GM18951 (cell line): ENCODE data around the gene PLEKHA7.

ENCODE experiments used
- POLR2A ChIP-seq: IDR thresholded peaks from 4 replicates; pipeline ENCODE4 v1.6.1; 2011; ENCODE audit warnings: mild to moderate bottlenecking; ENCODE audit not compliant: insufficient read length, insufficient read depth; ENCODE audit errors: extremely low read depth
- in situ Hi-C: fragments of 300-500 bp; cut with MboI; formaldehyde crosslinking; loops from one replicate; pipeline ENCODE4 v1.12.0; 2022; ENCODE audit warnings: low sequenced_read_pairs, mixed read lengths, inconsistent platforms; ENCODE audit not compliant: unreplicated experiment

PLEKHA7 gene

DNA sequence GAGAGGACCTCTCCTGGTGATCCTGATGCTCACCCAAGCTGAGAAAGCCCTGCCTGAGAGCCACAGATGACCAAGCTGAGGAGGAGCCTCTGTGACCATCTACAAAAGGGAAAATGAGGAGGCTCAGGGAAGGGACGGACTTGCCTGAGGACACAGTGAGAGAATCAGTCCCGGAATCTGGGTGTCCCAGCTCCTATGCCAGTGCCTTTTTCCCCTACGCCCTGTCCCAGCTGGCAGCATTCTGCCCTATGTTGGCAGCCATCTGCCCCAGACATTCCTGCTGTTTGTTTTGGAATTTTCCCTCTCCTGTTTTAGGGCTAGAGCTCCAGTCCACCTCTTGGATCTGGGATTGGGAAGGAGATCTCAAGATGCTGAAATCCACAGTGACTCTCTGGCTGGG is 221.2 kb downstream of the PLEKHA7 start:
- in situ Hi-C loops, result no loop called here
- TF ChIP-seq POLR2A, result no peak

DNA sequence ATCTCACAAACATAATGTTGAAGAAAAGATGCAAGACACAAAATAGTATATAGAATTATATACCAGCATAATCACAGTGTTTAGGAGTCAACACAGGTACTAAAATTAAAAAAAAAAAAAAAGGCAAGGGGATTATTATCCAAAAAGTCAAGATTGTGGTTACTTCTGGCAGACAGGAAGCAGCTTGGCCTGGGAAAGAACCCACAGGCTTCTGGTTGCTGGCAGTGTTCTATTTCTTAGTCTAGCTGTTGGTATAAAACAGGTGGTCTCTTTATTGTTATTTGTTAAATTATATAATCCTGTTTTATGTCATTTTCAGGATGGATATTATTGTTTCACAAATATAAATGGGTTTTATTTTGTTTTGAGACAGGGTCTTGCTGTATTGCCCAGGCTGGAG is 221.8 kb downstream of the PLEKHA7 start:
- in situ Hi-C loops, result no loop called here

DNA sequence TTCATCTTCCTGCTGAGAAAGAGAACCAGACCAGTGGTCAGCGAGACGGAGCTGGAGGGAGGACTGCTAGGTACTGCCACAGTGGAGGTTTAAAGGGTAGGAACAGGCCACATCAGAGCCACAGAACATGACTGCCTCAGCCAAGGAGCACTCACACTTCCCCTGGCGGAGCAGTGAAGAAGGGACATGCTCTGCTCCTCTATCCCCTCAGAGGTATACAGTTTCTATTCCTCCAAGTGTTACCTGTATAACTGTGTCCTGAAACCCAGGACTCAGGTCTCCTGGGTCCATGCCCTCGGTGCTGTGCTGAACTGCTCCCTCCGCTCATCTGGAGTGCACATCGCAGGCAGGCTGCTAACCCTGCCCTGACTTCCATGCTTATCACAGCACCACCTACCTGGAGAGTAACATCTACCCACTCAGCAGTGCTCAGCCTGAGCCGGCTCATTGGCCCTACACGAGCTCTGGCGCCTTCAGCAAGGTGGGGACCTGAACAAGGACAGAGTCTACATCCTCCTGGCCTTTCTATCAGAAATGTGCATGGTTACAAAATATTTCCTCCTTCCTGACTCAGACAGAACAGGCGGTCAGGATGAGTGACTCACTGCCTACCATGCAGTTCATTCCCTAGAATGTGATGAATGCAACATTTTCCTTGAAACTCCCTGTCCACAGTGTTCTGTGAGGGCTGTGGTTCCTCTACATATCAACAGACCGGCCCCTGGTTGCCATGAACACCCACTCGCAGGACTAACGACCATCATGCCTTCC is 222.8 kb downstream of the PLEKHA7 start:
- TF ChIP-seq POLR2A, result no peak
- in situ Hi-C loops, result no loop called here

More for the DNA sequence above, 221.8 kb downstream of the PLEKHA7 start:
- TF ChIP-seq POLR2A, result no peak

DNA sequence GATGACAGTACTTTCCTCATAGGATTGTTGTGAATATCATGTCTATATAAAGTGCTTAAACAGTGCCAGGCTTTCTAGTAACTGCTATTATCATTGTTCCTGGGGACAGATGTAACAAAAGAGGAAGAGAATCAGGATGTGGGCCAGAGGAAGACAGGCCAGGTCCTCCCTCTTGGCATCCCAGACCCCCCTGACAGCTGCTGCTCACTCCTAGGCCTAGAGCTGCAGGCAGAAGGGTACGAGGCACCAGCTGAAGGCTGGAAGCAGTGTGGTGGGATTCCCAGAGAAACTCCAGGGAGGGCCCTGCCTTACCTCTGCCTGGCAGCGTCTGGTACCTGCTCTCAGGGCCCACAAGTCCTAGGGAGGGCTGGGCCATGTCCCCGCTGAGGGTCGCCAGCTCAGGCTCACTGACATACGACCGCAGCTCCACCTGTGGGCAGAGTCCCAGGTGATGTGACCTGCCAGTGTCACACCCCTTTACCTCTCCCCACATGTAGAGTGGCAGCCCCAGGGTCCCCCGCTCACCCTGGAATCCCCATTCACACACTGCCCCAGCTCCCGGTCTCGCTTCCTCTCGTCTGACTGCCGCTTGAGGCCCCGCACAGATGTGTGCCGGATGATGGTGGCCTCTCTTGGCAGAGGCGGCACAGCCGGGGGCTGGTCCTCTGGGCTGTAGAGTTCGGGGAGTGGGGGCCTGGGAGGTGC is 223.6 kb downstream of the PLEKHA7 start:
- in situ Hi-C loops, result no loop called here
- no peak for TF ChIP-seq POLR2A

DNA sequence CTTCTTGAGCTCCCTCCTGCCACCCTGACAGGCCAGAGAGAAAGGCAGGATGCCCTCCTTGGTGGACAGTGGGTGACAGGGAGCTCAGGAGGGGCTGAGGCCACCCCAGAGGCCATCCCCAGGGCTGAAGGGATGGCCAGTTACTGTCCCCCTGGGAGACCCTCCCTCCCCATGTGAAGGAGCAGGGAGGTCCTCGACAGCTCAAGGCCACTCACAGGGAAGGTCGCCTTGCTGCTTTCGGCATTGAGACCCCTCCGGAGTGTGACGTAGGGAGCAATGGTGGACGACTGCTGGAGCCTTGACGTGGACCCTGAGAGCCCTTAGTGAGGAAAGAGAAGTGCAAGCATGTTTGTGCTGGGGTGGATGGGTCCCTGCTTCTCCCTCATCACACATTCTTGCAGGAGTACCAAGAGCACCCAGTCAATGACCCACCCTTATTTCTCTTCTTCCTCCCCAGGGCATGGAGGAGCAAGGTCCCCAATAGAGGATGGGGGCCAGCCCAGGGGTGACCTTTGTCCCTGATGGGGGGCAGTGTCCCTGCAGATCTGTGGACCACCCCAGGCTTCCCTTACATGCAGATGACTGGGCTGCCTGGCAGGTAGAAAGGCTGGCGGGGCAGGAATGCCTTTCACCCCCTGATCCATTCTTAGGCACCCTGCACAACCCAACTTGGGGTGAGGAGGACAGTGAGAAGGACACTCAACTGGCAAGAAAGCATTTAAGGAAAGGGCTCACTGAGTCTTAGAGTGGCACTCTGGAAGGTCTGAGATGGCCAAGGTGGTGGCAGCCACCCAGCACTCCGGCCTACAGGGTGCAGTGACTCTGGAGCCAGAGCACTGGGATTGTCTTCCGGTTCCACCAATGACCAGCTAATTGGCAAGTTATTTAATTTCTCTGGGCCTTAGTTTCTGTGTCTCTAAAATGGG is 224.4 kb downstream of the PLEKHA7 start:
- in situ Hi-C loops, result no loop called here
- TF ChIP-seq POLR2A, result no peak

DNA sequence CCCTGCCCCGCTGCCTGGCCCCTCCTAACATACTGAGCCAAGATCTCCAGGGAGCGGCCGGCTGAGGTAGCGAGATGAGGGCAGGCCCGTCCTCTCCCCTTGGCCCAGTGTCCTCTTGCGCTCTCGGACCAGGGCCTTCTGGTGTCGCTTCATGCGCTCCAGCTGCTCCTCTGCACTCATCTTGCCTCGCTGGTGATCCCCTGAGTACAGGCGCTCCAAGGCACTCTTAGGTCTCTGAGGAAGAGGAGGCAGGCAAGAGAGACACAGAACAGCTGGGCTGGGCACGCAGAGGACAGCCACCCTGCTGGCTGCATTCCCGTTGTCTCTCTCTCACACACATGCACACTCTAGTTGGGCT is 225.2 kb downstream of the PLEKHA7 start:
- no peak for TF ChIP-seq POLR2A
- in situ Hi-C loops, result no loop called here

DNA sequence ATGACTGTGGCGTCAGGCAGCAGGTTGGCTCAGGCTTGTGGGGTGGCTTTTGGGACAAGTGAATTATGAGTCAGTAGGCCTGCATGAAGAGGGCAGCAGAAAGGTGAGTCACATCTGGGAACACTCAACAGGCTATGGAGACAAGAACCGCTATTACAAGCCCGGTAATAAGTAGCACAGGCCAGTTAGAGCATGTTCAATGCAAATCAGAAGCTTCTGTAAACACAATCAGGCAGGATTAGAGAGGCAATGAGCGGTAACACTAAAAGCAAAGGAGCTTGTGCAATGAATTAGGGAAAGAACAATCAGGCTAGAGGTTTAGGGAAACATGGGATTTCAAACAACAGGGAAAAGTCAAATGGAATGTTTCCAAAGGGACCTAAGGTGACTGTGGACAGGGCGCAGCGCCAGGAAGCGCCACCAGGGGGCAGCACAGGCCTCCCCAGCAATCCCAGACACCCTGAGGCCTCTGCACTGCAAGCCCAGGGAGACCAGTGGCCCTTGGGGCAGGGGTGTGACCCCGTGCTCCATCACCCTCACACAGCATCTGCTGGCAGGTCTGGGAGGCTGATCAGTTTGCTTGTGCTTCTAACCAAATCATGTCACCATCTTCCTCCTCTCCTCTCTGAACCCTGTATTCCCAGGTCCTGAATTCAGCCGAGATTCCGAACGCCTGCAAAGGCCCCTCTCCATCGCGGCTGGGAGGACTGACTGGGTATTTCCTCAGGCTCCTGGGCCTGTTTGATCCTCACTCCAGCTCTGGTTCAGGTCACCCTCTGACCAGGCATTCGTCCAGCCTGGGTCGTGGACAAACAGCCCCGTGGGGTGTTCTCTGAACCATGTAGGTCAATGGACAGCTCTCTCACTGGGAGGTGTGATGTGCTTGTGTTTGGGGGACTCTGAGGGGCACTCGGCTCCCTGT is 225.8 kb downstream of the PLEKHA7 start:
- no peak for TF ChIP-seq POLR2A
- in situ Hi-C loops, result no loop called here

DNA sequence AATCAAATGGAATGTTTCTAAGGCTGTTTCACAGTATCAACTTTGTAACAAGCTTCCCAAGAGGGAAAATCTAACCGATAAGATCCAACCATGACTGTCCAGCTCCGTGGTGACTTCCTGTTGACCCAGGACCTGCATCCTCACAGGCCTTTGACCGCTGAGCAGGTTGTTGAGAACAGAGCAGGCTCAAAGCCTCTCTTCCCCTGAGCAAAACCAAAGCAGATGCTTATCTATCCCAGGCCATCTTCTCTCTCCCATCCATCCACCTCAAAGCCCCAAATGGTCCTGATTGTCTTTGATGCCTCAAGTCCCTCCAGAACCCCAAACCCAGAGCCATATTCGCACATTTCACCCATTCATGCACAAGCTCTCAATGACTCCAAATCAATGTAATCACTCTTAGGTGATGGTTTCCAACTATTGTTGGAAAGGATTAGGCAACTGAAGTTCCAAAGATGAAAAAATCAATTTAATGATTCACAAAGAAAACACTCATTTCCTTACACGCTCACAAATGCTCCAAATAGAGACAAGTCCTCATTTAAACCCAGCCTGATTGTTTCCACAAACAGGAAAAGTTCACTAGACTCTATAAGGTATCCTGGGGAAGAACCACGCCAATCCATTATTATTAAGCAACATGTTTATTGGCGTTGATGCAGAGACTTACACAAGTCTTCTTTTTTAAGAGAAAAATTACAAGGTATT is 227.0 kb downstream of the PLEKHA7 start:
- TF ChIP-seq POLR2A, result no peak
- in situ Hi-C loops, result no loop called here

DNA sequence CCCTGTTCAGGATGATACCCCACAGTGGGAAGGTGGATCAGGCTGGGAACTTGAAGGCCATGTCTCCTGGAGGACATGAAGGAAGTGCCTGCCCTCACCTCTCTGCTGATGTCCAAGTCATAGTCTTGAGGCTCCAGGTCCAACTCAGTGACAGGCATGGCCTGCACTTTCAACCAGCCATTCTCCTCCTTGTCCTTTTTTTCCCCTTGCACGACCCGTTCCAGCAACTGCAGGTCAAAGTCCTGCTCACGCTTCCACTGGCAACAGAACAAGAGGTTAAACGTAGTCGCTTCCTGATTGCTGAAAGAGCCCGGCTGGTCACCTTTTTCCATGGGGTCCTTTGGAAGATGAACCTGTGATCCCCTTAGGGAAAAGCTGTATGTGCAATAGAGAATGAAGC is 228.1 kb downstream of the PLEKHA7 start:
- in situ Hi-C loops, result no loop called here
- no peak for TF ChIP-seq POLR2A

DNA sequence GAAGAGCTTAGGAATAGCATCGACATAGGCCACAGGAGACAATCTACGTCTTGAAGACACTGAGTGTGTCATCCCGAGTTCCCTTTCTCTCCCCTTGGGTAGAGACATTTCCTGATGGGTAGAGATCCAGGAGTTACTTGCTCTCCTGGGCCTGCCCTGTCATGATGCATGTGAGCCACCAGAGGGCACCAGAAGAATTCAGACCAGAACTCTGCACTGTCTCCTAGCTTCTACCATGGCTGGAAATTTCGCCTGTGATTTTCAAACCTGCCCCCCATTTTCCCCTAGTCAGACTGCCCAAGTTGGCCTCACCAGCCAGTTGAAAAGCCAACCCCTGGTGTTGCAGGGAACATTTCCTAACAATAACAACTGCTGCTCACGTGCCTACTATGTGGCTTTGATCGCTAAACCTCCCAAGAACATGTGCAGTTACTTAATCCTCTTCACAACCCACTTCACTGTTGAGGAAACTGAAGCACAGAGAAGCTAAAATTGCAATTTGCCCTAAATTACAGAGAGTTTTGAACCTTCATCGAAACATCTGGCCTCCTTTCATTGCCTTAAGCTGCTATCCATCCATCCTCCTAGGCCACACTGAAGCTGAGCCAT is 228.6 kb downstream of the PLEKHA7 start:
- TF ChIP-seq POLR2A, result no peak
- in situ Hi-C loops, result no loop called here

DNA sequence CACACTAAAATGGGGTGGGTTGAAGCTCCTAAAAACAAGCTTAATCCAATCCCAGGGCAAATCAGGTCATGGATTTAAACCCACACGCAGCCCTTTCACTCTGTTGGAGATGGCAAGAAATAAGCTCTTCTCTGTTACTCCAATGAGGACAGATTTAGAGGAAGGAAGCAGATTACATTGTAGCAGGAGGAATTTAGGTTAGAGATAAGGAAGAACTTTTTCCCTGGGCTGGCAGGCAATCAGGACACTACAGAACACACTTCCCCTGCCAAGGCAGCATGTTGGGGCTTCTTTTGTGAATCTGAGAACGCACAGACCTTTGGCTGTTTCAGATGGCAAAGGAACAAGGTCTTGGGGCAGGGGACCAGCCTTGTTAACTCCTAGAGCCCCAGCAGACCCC is 229.5 kb downstream of the PLEKHA7 start:
- in situ Hi-C loops, result no loop called here
- TF ChIP-seq POLR2A, result no peak
